Measurements from ENCODE around the gene LMNB1. TPM values are rescaled to one million over a fixed set of nuclear protein-coding genes. Genes with fewer than 3 reads are reported as not detected.
"Not testable (repeated sequence)": the region's sequence is repeated elsewhere in the genome, so short reads cannot be mapped to it uniquely, and the experiment has no call there.

Gene LMNB1
- polyA plus RNA-seq, 3 donors = 18.0 to 33.0 (median 28.2) TPM

- Mint-ChIP-seq H3K9me3 (peaks cover 3 to 10% (median 6%) of the 10 kb centered on the region in 7 donors), H3K27me3 (ENCODE audit: low read depth in 3 of 3) (peaks cover 0 to 7% (median 1%) of the 10 kb centered on the region in 3 donors), H3K36me3 (peaks cover 30 to 63% of the 10 kb centered on the region in 2 donors), H3K27ac (peak overlapping the region in 2 of 7 donors; percentile 35 to 48), H3K4me1 (peaks cover 6% of the 10 kb centered on the region), H3K4me3 (no peak overlapping the region)
- no peak for DNase-seq
- H3K36me3 ChIP-seq (replicated peaks in 1 of 2; ENCODE audit: control insufficient read depth in 1 of 2, insufficient read depth in 2 of 2, low read length in 2 of 2) = peaks cover 6 to 27% of the 10 kb centered on the region in 2 donors
- no peaks in the 10 kb centered on the region for H3K79me2 ChIP-seq (ENCODE audit: insufficient read depth, low read length)
- H3K4me3 ChIP-seq (replicated peaks in 1 of 3; ENCODE audit: low read depth in 2 of 3, low read length in 3 of 3) = no peak overlapping the region
- H3K9ac ChIP-seq (ENCODE audit: insufficient read depth, low read length, poor library complexity, severe bottlenecking) = no peak overlapping the region
- no peak overlapping the region for H3K27ac ChIP-seq (ENCODE audit: low read depth in 1 of 2, low read length in 2 of 2)
- no peaks in the 10 kb centered on the region for H3K27me3 ChIP-seq (ENCODE audit: control insufficient read depth in 2 of 2, insufficient read depth in 2 of 2, low read length in 2 of 2)
- TF ChIP-seq CTCF (IDR thresholded peaks at IDR 0.05) = no peak
- no peaks in the 10 kb centered on the region for H3K4me1 ChIP-seq (ENCODE audit: control insufficient read depth in 1 of 2, insufficient read depth in 2 of 2, low read length in 2 of 2)
- H4K20me1 ChIP-seq (ENCODE audit: insufficient read depth, low read length) = no peaks in the 10 kb centered on the region
- 93% methylated on average over 5 of the region's 7 CpGs for WGBS (ENCODE audit: insufficient coverage)
- no peak overlapping the region for H3K4me2 ChIP-seq (replicated peaks; ENCODE audit: extremely low read depth, low read length, poor library complexity, severe bottlenecking)
- intact Hi-C loops (cut with micrococcal nuclease) = no loop called here
- H3K9me3 ChIP-seq (replicated peaks in 1 of 2; ENCODE audit: control insufficient read depth in 1 of 2, insufficient read depth in 1 of 2, low read length in 2 of 2) = peaks cover 0 to 6% of the 10 kb centered on the region in 2 donors
- no peak overlapping the region for H2AFZ ChIP-seq (ENCODE audit: insufficient read depth, low read depth, low read length, poor library complexity, severe bottlenecking)
These were observed 75.9 kb downstream of the LMNB1 start for GRCh38 chr5:126852841-126853271.

GRCh38 chr5:126853541-126854307 lies 76.8 kb downstream of the LMNB1 start:
- H3K4me1 Mint-ChIP-seq; H2AFZ ChIP-seq (ENCODE audit: insufficient read depth, low read depth, low read length, poor library complexity, severe bottlenecking); H3K27me3 ChIP-seq (ENCODE audit: control insufficient read depth in 2 of 2, insufficient read depth in 2 of 2, low read length in 2 of 2); H4K20me1 ChIP-seq (ENCODE audit: insufficient read depth, low read length); DNase-seq; H3K4me1 ChIP-seq (ENCODE audit: control insufficient read depth in 1 of 2, insufficient read depth in 2 of 2, low read length in 2 of 2); H3K27me3 Mint-ChIP-seq (ENCODE audit: low read depth in 3 of 3); H3K79me2 ChIP-seq (ENCODE audit: insufficient read depth, low read length); H3K27ac ChIP-seq (ENCODE audit: low read depth in 1 of 2, low read length in 2 of 2); intact Hi-C loops (cut with micrococcal nuclease); H3K4me3 ChIP-seq (replicated peaks in 1 of 3; ENCODE audit: low read depth in 2 of 3, low read length in 3 of 3); H3K9me3 ChIP-seq (replicated peaks in 1 of 2; ENCODE audit: control insufficient read depth in 1 of 2, insufficient read depth in 1 of 2, low read length in 2 of 2); H3K4me2 ChIP-seq (replicated peaks; ENCODE audit: extremely low read depth, low read length, poor library complexity, severe bottlenecking); H3K9ac ChIP-seq (ENCODE audit: insufficient read depth, low read length, poor library complexity, severe bottlenecking): not testable (repeated sequence)
- 93% methylated on average over 17 of the region's 27 CpGs for WGBS (ENCODE audit: insufficient coverage)
- Mint-ChIP-seq H3K4me3 (peak overlapping the region in 1 of 2 donors; percentile 47), H3K9me3 (peaks cover 3 to 10% (median 6%) of the 10 kb centered on the region in 7 donors), H3K36me3 (peaks cover 38 to 67% of the 10 kb centered on the region in 2 donors), H3K27ac (peak overlapping the region in 2 of 7 donors; percentile 15 to 18)
- H3K36me3 ChIP-seq (replicated peaks in 1 of 2; ENCODE audit: control insufficient read depth in 1 of 2, insufficient read depth in 2 of 2, low read length in 2 of 2) = peaks cover 6 to 36% of the 10 kb centered on the region in 2 donors

Data from CD14-positive monocyte (primary cell).